ENCODE measurements around the gene LRP1B.

LRP1B gene

DNA sequence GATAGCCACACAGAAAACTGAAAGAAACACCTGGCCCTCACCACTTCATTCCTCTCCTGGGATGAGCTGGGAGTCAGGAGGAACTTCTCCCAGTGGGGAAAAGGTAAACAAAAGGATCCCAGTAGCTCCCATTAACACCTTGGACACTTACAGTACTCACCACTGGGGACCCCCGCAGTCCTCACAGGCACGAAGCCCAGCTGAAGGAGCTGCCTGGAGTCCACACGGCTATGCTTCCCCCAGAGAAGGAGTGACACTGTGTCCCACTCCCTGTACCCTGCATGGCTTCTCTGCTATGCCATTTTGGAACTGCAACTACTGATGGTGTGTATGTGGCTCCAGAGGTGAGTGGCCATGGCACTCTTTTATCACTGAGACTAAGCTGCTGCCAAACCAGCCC is 1565.1 kb downstream of the LRP1B start:
- no peak overlapping the region for H3K9ac ChIP-seq (ENCODE audit: low read length)
- no peak overlapping the region for H3K27ac ChIP-seq (ENCODE audit: low read length)
- H3K4me1 ChIP-seq (ENCODE audit: low read length) = no peaks in the 10 kb centered on the region
- no peaks in the 10 kb centered on the region for H3K9me2 ChIP-seq (replicated peaks; ENCODE audit: insufficient read depth, low read length)
- H3F3A ChIP-seq (ENCODE audit: insufficient read depth, low read length) = no peaks in the 10 kb centered on the region
- H3K27me3 ChIP-seq (replicated peaks; ENCODE audit: insufficient read depth, low read length) = no peaks in the 10 kb centered on the region
- no peaks in the 10 kb centered on the region for H3K9me3 ChIP-seq (replicated peaks; ENCODE audit: insufficient read depth, low read length)
- no peak for DNase-seq
- H3K36me3 ChIP-seq (replicated peaks; ENCODE audit: insufficient read depth, low read length) = no peaks in the 10 kb centered on the region
- TF ChIP-seq EZH2 (optimal IDR thresholded peaks at IDR 0.05; ENCODE audit: low read depth, low read length) = no peak
- TF ChIP-seq, protein P1, sequence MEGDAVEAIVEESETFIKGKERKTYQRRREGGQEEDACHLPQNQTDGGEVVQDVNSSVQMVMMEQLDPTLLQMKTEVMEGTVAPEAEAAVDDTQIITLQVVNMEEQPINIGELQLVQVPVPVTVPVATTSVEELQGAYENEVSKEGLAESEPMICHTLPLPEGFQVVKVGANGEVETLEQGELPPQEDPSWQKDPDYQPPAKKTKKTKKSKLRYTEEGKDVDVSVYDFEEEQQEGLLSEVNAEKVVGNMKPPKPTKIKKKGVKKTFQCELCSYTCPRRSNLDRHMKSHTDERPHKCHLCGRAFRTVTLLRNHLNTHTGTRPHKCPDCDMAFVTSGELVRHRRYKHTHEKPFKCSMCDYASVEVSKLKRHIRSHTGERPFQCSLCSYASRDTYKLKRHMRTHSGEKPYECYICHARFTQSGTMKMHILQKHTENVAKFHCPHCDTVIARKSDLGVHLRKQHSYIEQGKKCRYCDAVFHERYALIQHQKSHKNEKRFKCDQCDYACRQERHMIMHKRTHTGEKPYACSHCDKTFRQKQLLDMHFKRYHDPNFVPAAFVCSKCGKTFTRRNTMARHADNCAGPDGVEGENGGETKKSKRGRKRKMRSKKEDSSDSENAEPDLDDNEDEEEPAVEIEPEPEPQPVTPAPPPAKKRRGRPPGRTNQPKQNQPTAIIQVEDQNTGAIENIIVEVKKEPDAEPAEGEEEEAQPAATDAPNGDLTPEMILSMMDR (IDR thresholded peaks at IDR 0.05; ENCODE audit: low read length) = no peak
- no peak for TF ChIP-seq EZH2phosphoT487 (IDR thresholded peaks at IDR 0.05; ENCODE audit: low read length)
- no peak overlapping the region for H2AFZ ChIP-seq (ENCODE audit: low read length)
- no peak overlapping the region for H3K4me3 ChIP-seq (ENCODE audit: low read length)
- H3K79me2 ChIP-seq (ENCODE audit: low read length) = no peaks in the 10 kb centered on the region
- no peak overlapping the region for H3K4me2 ChIP-seq (ENCODE audit: low read depth, low read length)
- no peaks in the 10 kb centered on the region for H4K20me1 ChIP-seq (ENCODE audit: insufficient read depth, low read length)

DNA sequence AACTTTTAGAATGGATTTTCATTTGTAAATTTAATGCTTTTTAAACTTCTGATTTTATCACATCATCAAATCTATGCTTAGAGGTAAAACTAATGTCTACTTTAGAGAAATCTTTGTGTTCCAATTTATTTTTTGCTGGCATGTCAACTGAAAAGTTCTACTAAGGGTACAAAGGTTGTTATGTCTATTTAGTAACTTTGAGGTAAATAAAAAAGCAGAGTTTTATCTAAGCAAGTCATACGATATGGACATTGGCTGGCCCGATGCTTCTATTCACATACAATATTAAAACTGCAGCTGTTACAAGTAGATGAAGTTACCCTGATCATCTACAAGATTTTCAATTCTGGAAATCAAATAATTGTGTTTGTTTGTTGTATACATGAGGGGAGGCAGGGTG is 1575.1 kb downstream of the LRP1B start:
- no peak for DNase-seq
- H3K4me3 ChIP-seq (ENCODE audit: low read length) = no peak overlapping the region
- H3K9ac ChIP-seq (ENCODE audit: low read length) = no peak overlapping the region
- H3K9me2 ChIP-seq (replicated peaks; ENCODE audit: insufficient read depth, low read length) = no peaks in the 10 kb centered on the region
- TF ChIP-seq EZH2phosphoT487 (IDR thresholded peaks at IDR 0.05; ENCODE audit: low read length) (no peak), EZH2 (optimal IDR thresholded peaks at IDR 0.05; ENCODE audit: low read depth, low read length) (no peak)
- TF ChIP-seq, protein P1 (IDR thresholded peaks at IDR 0.05; ENCODE audit: low read length) = no peak
- H3K4me1 ChIP-seq (ENCODE audit: low read length) = no peaks in the 10 kb centered on the region
- no peaks in the 10 kb centered on the region for H3K27me3 ChIP-seq (replicated peaks; ENCODE audit: insufficient read depth, low read length)
- no peaks in the 10 kb centered on the region for H3K9me3 ChIP-seq (replicated peaks; ENCODE audit: insufficient read depth, low read length)
- no peak overlapping the region for H2AFZ ChIP-seq (ENCODE audit: low read length)
- H3K27ac ChIP-seq (ENCODE audit: low read length) = no peak overlapping the region
- no peaks in the 10 kb centered on the region for H3K79me2 ChIP-seq (ENCODE audit: low read length)
- H4K20me1 ChIP-seq (ENCODE audit: insufficient read depth, low read length) = no peaks in the 10 kb centered on the region
- no peak overlapping the region for H3K4me2 ChIP-seq (ENCODE audit: low read depth, low read length)
- no peaks in the 10 kb centered on the region for H3K36me3 ChIP-seq (replicated peaks; ENCODE audit: insufficient read depth, low read length)
- no peaks in the 10 kb centered on the region for H3F3A ChIP-seq (ENCODE audit: insufficient read depth, low read length)

DNA sequence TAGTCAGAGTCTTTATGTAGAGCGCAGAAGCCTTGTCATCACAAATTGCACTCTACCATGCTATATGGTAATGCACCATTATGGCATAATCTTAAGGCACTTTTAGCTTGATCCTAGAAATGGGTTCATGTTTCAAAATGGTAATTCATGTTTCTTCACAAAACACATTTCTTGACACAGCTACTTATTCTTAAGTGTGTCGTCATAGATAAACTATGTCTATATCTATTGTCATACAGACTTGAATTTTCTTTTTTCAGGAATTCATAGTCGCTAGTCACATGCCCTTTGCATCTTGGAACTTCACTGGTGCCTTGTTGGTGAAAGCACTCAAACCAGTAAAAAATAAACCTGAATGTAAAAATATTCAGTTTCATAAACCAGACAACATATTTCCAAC is 1578.2 kb downstream of the LRP1B start:
- H3K79me2 ChIP-seq (ENCODE audit: low read length) = no peaks in the 10 kb centered on the region
- H3K9me2 ChIP-seq (replicated peaks; ENCODE audit: insufficient read depth, low read length) = no peaks in the 10 kb centered on the region
- TF ChIP-seq EZH2 (optimal IDR thresholded peaks at IDR 0.05; ENCODE audit: low read depth, low read length) (no peak), EZH2phosphoT487 (IDR thresholded peaks at IDR 0.05; ENCODE audit: low read length) (no peak)
- TF ChIP-seq, protein P1 (IDR thresholded peaks at IDR 0.05; ENCODE audit: low read length) = no peak
- no peak overlapping the region for H3K4me2 ChIP-seq (ENCODE audit: low read depth, low read length)
- no peaks in the 10 kb centered on the region for H3K36me3 ChIP-seq (replicated peaks; ENCODE audit: insufficient read depth, low read length)
- H3K4me3 ChIP-seq (ENCODE audit: low read length) = no peak overlapping the region
- no peaks in the 10 kb centered on the region for H3K27me3 ChIP-seq (replicated peaks; ENCODE audit: insufficient read depth, low read length)
- no peak overlapping the region for H3K27ac ChIP-seq (ENCODE audit: low read length)
- no peaks in the 10 kb centered on the region for H3K4me1 ChIP-seq (ENCODE audit: low read length)
- no peak overlapping the region for H3K9ac ChIP-seq (ENCODE audit: low read length)
- no peaks in the 10 kb centered on the region for H4K20me1 ChIP-seq (ENCODE audit: insufficient read depth, low read length)
- no peak for DNase-seq
- no peak overlapping the region for H2AFZ ChIP-seq (ENCODE audit: low read length)
- H3K9me3 ChIP-seq (replicated peaks; ENCODE audit: insufficient read depth, low read length) = no peaks in the 10 kb centered on the region
- H3F3A ChIP-seq (ENCODE audit: insufficient read depth, low read length) = no peaks in the 10 kb centered on the region
